Mucosa of rectum (tissue), 2 donors: ENCODE data around the gene PEPD.

Experiments used
- H3K27ac ChIP-seq, 2 donors: one replicate each; pipeline ENCODE4 v1.7.0; 2013; ENCODE audit warnings: inconsistent platforms in 2 of 2, low read depth in 2 of 2, low read length in 2 of 2
- H3K27me3 ChIP-seq, 2 donors: one replicate each; pipeline ENCODE4 v1.7.0; 2013; ENCODE audit warnings: low read length in 2 of 2; ENCODE audit not compliant: control insufficient read depth in 2 of 2, insufficient read depth in 2 of 2
- H3K36me3 ChIP-seq, 2 donors: one replicate each; pipeline ENCODE4 v1.7.0; 2013; ENCODE audit warnings: low read length in 2 of 2; ENCODE audit not compliant: control insufficient read depth in 2 of 2, insufficient read depth in 2 of 2
- H3K4me1 ChIP-seq, 2 donors: one replicate each; pipeline ENCODE4 v1.7.0; 2013; ENCODE audit warnings: low read length in 2 of 2, mild to moderate bottlenecking in 1 of 2; ENCODE audit not compliant: control insufficient read depth in 2 of 2, insufficient read depth in 2 of 2
- H3K4me3 ChIP-seq, 2 donors: one replicate each; pipeline ENCODE4 v1.7.0; 2013; ENCODE audit warnings: low read length in 2 of 2
- H3K9ac ChIP-seq, 2 donors: one replicate each; pipeline ENCODE4 v1.7.0; 2013; ENCODE audit warnings: low read length in 2 of 2, low read depth in 1 of 2, mild to moderate bottlenecking in 1 of 2
- H3K9me3 ChIP-seq, 2 donors: one replicate each; pipeline ENCODE4 v1.7.0; 2013; ENCODE audit warnings: low read length in 2 of 2; ENCODE audit not compliant: control insufficient read depth in 2 of 2
- donor health status: healthy.
- donor health status: Normal muscosa, but diverticular disease.

PEPD gene

GRCh38 chr19:33434886-33435705 lies 86.5 kb downstream of the PEPD start:
- Histone ChIP-seq H3K36me3 (no peaks in the 10 kb centered on the region), H3K9ac (no peak overlapping the region), H3K27me3 (no peaks in the 10 kb centered on the region), H3K27ac (no peak overlapping the region), H3K4me1 (no peaks in the 10 kb centered on the region), H3K4me3 (no peak overlapping the region), H3K9me3 (no peaks in the 10 kb centered on the region)

GRCh38 chr19:33434069-33434885 lies 87.3 kb downstream of the PEPD start:
- Histone ChIP-seq H3K4me3 (no peak overlapping the region), H3K27me3 (no peaks in the 10 kb centered on the region), H3K9me3 (no peaks in the 10 kb centered on the region), H3K36me3 (no peaks in the 10 kb centered on the region), H3K27ac (no peak overlapping the region), H3K4me1 (no peaks in the 10 kb centered on the region), H3K9ac (no peak overlapping the region)

- H3K9ac ChIP-seq, result no peak overlapping the region
- no peak overlapping the region for H3K4me3 ChIP-seq
- H3K9me3 ChIP-seq, result no peaks in the 10 kb centered on the region
- no peak overlapping the region for H3K27ac ChIP-seq
- H3K36me3 ChIP-seq, result no peaks in the 10 kb centered on the region
- H3K27me3 ChIP-seq, result no peaks in the 10 kb centered on the region
- no peaks in the 10 kb centered on the region for H3K4me1 ChIP-seq
Measured at GRCh38 chr19:33432446-33433170, 89.0 kb downstream of the PEPD start.

- H3K9ac ChIP-seq, result no peak overlapping the region
- no peaks in the 10 kb centered on the region for H3K9me3 ChIP-seq
- H3K36me3 ChIP-seq, result no peaks in the 10 kb centered on the region
Measured at GRCh38 chr19:33432015-33432414, 89.6 kb downstream of the PEPD start.

GRCh38 chr19:33430674-33431277 lies 90.8 kb downstream of the PEPD start:
- Histone ChIP-seq H3K4me1 (no peaks in the 10 kb centered on the region), H3K27ac (no peak overlapping the region), H3K27me3 (no peaks in the 10 kb centered on the region), H3K9ac (no peak overlapping the region), H3K4me3 (no peak overlapping the region), H3K36me3 (no peaks in the 10 kb centered on the region), H3K9me3 (no peaks in the 10 kb centered on the region)

More at GRCh38 chr19:33432015-33432414, 89.6 kb downstream of the PEPD start:
- Histone ChIP-seq H3K27me3 (no peaks in the 10 kb centered on the region), H3K4me1 (no peaks in the 10 kb centered on the region), H3K27ac (no peak overlapping the region), H3K4me3 (no peak overlapping the region)

GRCh38 chr19:33429891-33430673 lies 91.5 kb downstream of the PEPD start:
- no peaks in the 10 kb centered on the region for H3K27me3 ChIP-seq
- H3K4me3 ChIP-seq, result no peak overlapping the region
- H3K36me3 ChIP-seq, result no peaks in the 10 kb centered on the region
- H3K4me1 ChIP-seq, result no peaks in the 10 kb centered on the region
- H3K9me3 ChIP-seq, result no peaks in the 10 kb centered on the region
- H3K27ac ChIP-seq, result no peak overlapping the region
- H3K9ac ChIP-seq, result no peak overlapping the region

GRCh38 chr19:33428627-33429125 lies 92.9 kb downstream of the PEPD start:
- Histone ChIP-seq H3K27me3 (no peaks in the 10 kb centered on the region), H3K36me3 (no peaks in the 10 kb centered on the region), H3K27ac (no peak overlapping the region), H3K9me3 (no peaks in the 10 kb centered on the region), H3K4me1 (no peaks in the 10 kb centered on the region), H3K4me3 (no peak overlapping the region), H3K9ac (no peak overlapping the region)

GRCh38 chr19:33427801-33428626 lies 93.6 kb downstream of the PEPD start:
- Histone ChIP-seq H3K4me3 (no peak overlapping the region), H3K27me3 (no peaks in the 10 kb centered on the region), H3K4me1 (no peaks in the 10 kb centered on the region), H3K9me3 (no peaks in the 10 kb centered on the region), H3K9ac (no peak overlapping the region), H3K36me3 (no peaks in the 10 kb centered on the region), H3K27ac (no peak overlapping the region)
